NCI-H128 (cell line): ENCODE measurements around the gene RERE.
"Not testable (repeated sequence)": the region's sequence is repeated elsewhere in the genome, so short reads cannot be mapped to it uniquely, and the experiment has no call there.

ENCODE experiments used
- DNase-seq: peaks from one replicate; lab custom pipeline; 2025; ENCODE audit not compliant: unreplicated experiment; lab: John Stamatoyannopoulos, UW

The RERE gene

GRCh38 chr1:8753736-8754135 is 63.7 kb downstream of the RERE start:
- DNase-seq, result no peak

GRCh38 chr1:8752921-8753713 is 64.3 kb downstream of the RERE start:
- no peak for DNase-seq

GRCh38 chr1:8752411-8752810 is 65.0 kb downstream of the RERE start:
- no peak for DNase-seq

GRCh38 chr1:8751984-8752383 is 65.5 kb downstream of the RERE start:
- DNase-seq, result no peak

GRCh38 chr1:8747879-8748825 is 69.3 kb downstream of the RERE start:
- DNase-seq, result no peak

- DNase-seq, result no peak
Observed at GRCh38 chr1:8746554-8746953, 70.9 kb downstream of the RERE start.

GRCh38 chr1:8745749-8746390 is 71.6 kb downstream of the RERE start:
- no peak for DNase-seq

GRCh38 chr1:8745346-8745745 is 72.1 kb downstream of the RERE start:
- DNase-seq, result no peak

GRCh38 chr1:8742022-8742924 is 75.2 kb downstream of the RERE start:
- no peak for DNase-seq

- no peak for DNase-seq
Observed at GRCh38 chr1:8740034-8740449, 77.4 kb downstream of the RERE start.

GRCh38 chr1:8739377-8739776 is 78.1 kb downstream of the RERE start:
- DNase-seq, result no peak

- no peak for DNase-seq
Observed at GRCh38 chr1:8736927-8737326, 80.5 kb downstream of the RERE start.

GRCh38 chr1:8733484-8733883 is 84.0 kb downstream of the RERE start:
- DNase-seq, result no peak

- no peak for DNase-seq
Observed at GRCh38 chr1:8731162-8731561, 86.3 kb downstream of the RERE start.

GRCh38 chr1:8728464-8728863 is 89.0 kb downstream of the RERE start:
- no peak for DNase-seq

GRCh38 chr1:8727809-8728213 is 89.6 kb downstream of the RERE start:
- DNase-seq, result peak; percentile 46

- not testable (repeated sequence) for DNase-seq
Observed at GRCh38 chr1:8727316-8727715, 90.1 kb downstream of the RERE start.

GRCh38 chr1:8726801-8727186 is 90.6 kb downstream of the RERE start:
- DNase-seq, result not testable (repeated sequence)

- no peak for DNase-seq
Observed at GRCh38 chr1:8723010-8723409, 94.4 kb downstream of the RERE start.

- DNase-seq, result no peak
Observed at GRCh38 chr1:8722366-8722765, 95.1 kb downstream of the RERE start.
